Lung (tissue), 12 donors: ENCODE data around the gene ULK3. TPM values are rescaled to one million over a fixed set of nuclear protein-coding genes. Genes with fewer than 3 reads are reported as not detected.

Experiments
- ATAC-seq: fragments of 200-7000 bp; cut with Tn5 transposase; one replicate; pipeline ENCODE4 v1.9.1; 2020; ENCODE audit warnings: moderate number of reproducible peaks; ENCODE audit not compliant: insufficient read depth, low FRiP score
- DNase-seq, 3 donors: peaks; one replicate each; pipeline ENCODE4 v3.0.0-alpha.2; 2013 to 2017
- H3K27ac ChIP-seq, 2 donors: one replicate each; pipeline ENCODE4 v1.5.1; 2013; ENCODE audit warnings: mild to moderate bottlenecking in 2 of 2, moderate library complexity in 2 of 2, control low read depth in 1 of 2, inconsistent platforms in 1 of 2, low read depth in 1 of 2, low read length in 1 of 2
- H3K27me3 ChIP-seq, 3 donors: one replicate each; pipeline ENCODE4 v1.5.1; 2013; ENCODE audit warnings: low read length in 2 of 3; ENCODE audit not compliant: control insufficient read depth in 3 of 3, insufficient read depth in 3 of 3
- H3K36me3 ChIP-seq, 4 donors: one replicate each; pipeline ENCODE4 v1.5.1; 2013; ENCODE audit warnings: low read length in 4 of 4, mild to moderate bottlenecking in 1 of 4, moderate library complexity in 1 of 4; ENCODE audit not compliant: control insufficient read depth in 4 of 4, insufficient read depth in 4 of 4
- H3K4me1 ChIP-seq, 5 donors: one replicate each; pipeline ENCODE4 v1.5.1; 2013; ENCODE audit warnings: low read length in 5 of 5, mild to moderate bottlenecking in 2 of 5, moderate library complexity in 1 of 5; ENCODE audit not compliant: control insufficient read depth in 5 of 5, insufficient read depth in 5 of 5
- H3K4me3 ChIP-seq: one replicate; pipeline ENCODE4 v1.5.1; 2013; ENCODE audit warnings: mild to moderate bottlenecking, control low read depth, moderate library complexity
- H3K9ac ChIP-seq, 2 donors: one replicate each; pipeline ENCODE4 v1.5.1; 2013; ENCODE audit warnings: low read length in 2 of 2, control low read depth in 1 of 2; ENCODE audit not compliant: insufficient read depth in 1 of 2
- H3K9me3 ChIP-seq, 4 donors: one replicate each; pipeline ENCODE4 v1.5.1; 2013; ENCODE audit warnings: low read length in 3 of 4, mild to moderate bottlenecking in 1 of 4, moderate library complexity in 1 of 4; ENCODE audit not compliant: control insufficient read depth in 4 of 4, insufficient read depth in 3 of 4
- CTCF ChIP-seq: IDR thresholded peaks from 2 replicates; pipeline ENCODE4 v1.5.1; 2012; ENCODE audit warnings: mild to moderate bottlenecking; ENCODE audit errors: control extremely low read depth, extremely low read depth
- WGBS, 2 donors: extraction: QIAGEN DNeasy Blood & Tissue Kit; methylation state at CpG; one replicate each; pipeline ENCODE4 v1.1.7; 2013; 5-methylcytosine and 5-hydroxymethylcytosine counted together
- polyA plus RNA-seq, 2 donors: library from polyadenylated mRNA; stranded (reverse); fragments of 200-250 nt; gene quantifications; one replicate each; pipeline ENCODE4 v1.2.1, GENCODE V29; 2013
- total RNA-seq, 2 donors: library from RNA; depleted of rRNA in 1 of 2; stranded (reverse); fragments of >200 nt in 1 of 2; gene quantifications; one replicate each; pipeline ENCODE4 v1.2.1, GENCODE V29; 2014 to 2021
- donor health status: control.
- donor health status: control.
- donor health status: Bipolar disorder and iron deficiency.
- donor health status: healthy.
- donor health status: DM: yes; HTN: yes; CAD: no.

The ULK3 gene
- total and polyA plus RNA-seq, 4 donors, result 20.6 to 54.5 (median 38.7) TPM

DNA sequence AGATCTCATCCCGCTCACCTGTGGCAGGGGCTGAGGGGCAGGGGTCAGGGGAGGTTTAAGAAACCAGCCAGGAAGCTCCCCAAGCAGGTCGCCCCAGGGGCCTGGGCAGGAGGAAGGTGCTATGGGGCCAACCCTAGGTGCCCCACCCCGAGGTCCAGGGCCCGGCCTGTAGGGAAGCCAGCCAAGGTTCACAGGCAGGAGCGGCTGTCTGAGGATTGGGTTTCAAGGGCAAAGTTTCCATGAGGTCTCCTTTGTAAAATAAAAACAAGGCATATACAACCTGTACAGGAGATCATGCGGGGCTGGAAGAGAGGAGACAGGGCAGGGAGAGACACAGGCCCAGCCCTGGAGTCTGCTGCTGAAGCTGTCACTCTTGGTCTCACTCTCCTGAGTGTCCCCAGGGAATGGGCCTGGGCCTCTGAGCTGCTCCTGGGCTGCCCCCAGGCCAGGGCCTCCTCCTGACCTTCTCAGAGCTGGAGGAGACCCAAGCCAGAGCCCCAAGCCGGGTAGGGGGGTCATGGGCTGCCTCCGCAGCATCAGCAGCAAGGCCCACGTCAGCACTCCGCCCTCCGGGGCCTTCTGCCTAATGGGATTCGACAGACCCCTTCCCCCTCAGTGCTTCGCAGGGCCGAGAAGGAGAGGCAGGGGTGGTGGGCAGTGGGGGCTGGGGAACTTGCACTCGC, 11.0 kb downstream of the ULK3 start:
- H3K9ac ChIP-seq, result no peak overlapping the region
- DNase-seq (no peak), ATAC-seq (no peak)
- 74 to 87% methylated on average over 15 of the region's 15 CpGs for WGBS, 2 donors
- no peak overlapping the region for H3K4me3 ChIP-seq
- peaks cover 0 to 8% (median 0%) of the 10 kb centered on the region in 4 donors for H3K36me3 ChIP-seq
- no peak for TF ChIP-seq CTCF
- H3K9me3 ChIP-seq, result no peaks in the 10 kb centered on the region
- H3K27ac ChIP-seq, result no peak overlapping the region
- H3K4me1 ChIP-seq, result no peaks in the 10 kb centered on the region
- H3K27me3 ChIP-seq, result peaks cover 0 to 20% (median 13%) of the 10 kb centered on the region in 3 donors

- Histone ChIP-seq H3K27ac (no peak overlapping the region), H3K9me3 (no peaks in the 10 kb centered on the region), H3K4me1 (peaks cover 0 to 2% (median 0%) of the 10 kb centered on the region in 5 donors), H3K9ac (no peak overlapping the region), H3K27me3 (peaks cover 0 to 27% (median 13%) of the 10 kb centered on the region in 3 donors), H3K36me3 (no peaks in the 10 kb centered on the region), H3K4me3 (no peak overlapping the region)
- DNase-seq, result no peak
- no peak for TF ChIP-seq CTCF
- ATAC-seq, result no peak
- WGBS, 2 donors, result 77 to 88% methylated on average over 5 of the region's 5 CpGs
These were observed 12.1 kb downstream of the ULK3 start for GRCh38 chr15:74830868-74831267.

DNA sequence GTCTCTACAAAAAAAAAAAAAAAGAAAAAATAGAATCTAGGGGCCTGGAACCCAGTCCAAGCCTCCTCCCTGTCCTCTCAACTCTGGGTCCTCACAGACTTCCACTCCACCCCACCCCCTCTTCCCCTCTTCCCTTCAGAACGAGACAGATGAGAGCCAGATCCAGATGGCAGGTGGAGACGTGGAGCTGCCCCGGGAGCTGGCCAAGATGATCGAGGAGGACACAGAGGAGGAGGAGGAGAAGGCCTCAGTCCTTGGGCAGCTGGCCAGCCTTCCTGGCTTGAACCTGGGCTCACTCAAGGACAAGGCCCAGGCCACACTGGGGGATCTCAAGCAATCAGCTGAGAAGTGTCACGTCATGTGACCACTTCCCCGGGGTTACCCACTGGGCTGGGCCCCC, 13.0 kb downstream of the ULK3 start:
- no peak for DNase-seq
- peaks cover 0 to 31% (median 13%) of the 10 kb centered on the region in 3 donors for H3K27me3 ChIP-seq
- H3K4me3 ChIP-seq, result no peak overlapping the region
- H3K9me3 ChIP-seq, result no peaks in the 10 kb centered on the region
- 52 to 75% methylated on average over 6 of the region's 6 CpGs for WGBS, 2 donors
- H3K9ac ChIP-seq, result no peak overlapping the region
- no peak for ATAC-seq
- H3K4me1 ChIP-seq, result peaks cover 0 to 2% (median 0%) of the 10 kb centered on the region in 5 donors
- no peak overlapping the region for H3K27ac ChIP-seq
- TF ChIP-seq CTCF, result no peak
- H3K36me3 ChIP-seq, result no peaks in the 10 kb centered on the region
